Raji (cell line): ENCODE results near the gene FCGR2B.
"Not testable (repeated sequence)": the region's sequence is repeated elsewhere in the genome, so short reads cannot be mapped to it uniquely, and the experiment has no call there.

Experiments
- POLR2A ChIP-seq: IDR thresholded peaks from 2 replicates; pipeline ENCODE4 v1.6.1; 2011; ENCODE audit warnings: low read depth, low read length, control low read depth; ENCODE audit not compliant: insufficient read depth

The FCGR2B gene

GRCh38 chr1:161662684-161663339, at the start of gene FCGR2B:
TSS of gene FCGR2B (plus strand) at chr1:161663143. CDS start at chr1:161663242, 99 bp downstream.
- not testable (repeated sequence) for TF ChIP-seq POLR2A

GRCh38 chr1:161631076-161631475, 31.9 kb upstream of the FCGR2B start, which contains the start of gene FCGR3B:
TSS of gene FCGR3B (minus strand) at chr1:161631176. CDS start at chr1:161631094, 82 bp downstream.
- no peak for TF ChIP-seq POLR2A

DNA sequence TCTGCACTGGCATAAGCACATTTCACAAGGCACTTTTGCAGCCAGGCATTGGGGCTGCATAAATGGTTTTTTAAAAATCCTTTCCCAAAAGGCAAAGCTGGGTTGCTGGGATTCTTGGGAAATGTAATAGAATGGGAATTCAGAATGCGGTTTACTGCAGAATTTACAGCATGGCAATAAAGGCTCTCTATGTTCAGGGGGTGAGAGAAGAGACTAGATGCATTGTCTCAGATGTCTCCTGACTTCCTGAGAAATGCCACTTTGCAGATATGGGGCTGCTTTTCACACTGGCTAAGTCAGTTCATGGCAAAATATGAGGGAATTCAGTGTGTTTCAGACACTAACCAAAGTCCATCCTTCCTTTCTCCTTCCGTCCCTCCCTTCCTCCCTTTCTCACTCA, 13.5 kb downstream of the FCGR2B start:
- no peak for TF ChIP-seq POLR2A

GRCh38 chr1:161676958-161677689, 14.2 kb downstream of the FCGR2B start:
- no peak for TF ChIP-seq POLR2A

GRCh38 chr1:161678500-161678899, 15.6 kb downstream of the FCGR2B start:
- no peak for TF ChIP-seq POLR2A

GRCh38 chr1:161681879-161682278, 18.9 kb downstream of the FCGR2B start:
- TF ChIP-seq POLR2A, result no peak

DNA sequence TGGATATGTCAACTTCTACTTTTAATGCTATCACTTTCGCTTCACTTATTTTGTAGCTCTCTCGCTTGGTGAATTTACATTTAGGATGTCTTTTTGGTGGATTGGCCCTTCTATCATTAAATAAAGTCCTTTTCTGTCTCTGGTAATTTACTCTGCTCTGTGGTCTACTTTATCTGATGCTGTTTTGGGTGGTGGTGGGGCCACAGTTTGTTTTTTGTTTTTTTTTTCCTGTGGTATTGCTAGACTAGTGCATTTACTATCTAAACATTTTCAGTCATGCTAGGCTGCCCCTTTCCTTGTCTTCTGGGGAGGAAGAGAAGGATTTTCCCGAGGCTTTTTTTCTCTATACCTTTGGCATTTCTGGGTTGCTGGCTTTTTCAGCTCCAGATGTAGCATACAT, 26.0 kb downstream of the FCGR2B start:
- no peak for TF ChIP-seq POLR2A

DNA sequence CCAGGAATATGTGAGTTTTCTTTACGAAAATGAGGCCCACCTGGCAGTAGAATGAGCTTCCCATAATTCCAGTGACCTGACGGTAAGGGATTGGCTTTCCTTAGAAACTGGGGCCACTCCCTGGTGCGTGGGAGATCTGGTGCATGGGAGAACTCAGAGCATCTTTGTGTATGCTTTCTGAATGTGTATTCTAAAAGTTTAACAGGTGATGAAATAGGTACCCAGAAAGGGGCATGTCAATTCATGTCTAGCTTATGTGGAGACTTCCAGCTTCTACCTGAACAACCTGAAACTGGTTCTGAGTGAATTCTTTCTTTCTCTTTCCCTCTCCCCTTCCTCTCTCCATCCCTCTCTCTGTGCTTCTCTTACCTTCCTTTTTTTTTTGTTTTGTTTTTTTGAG, 28.9 kb downstream of the FCGR2B start:
- no peak for TF ChIP-seq POLR2A

GRCh38 chr1:161702250-161702649, 39.3 kb downstream of the FCGR2B start:
- TF ChIP-seq POLR2A, result no peak

GRCh38 chr1:161705537-161705936, 42.6 kb downstream of the FCGR2B start:
- peak; percentile 36; the same call in 1 of the 2 replicates for TF ChIP-seq POLR2A

DNA sequence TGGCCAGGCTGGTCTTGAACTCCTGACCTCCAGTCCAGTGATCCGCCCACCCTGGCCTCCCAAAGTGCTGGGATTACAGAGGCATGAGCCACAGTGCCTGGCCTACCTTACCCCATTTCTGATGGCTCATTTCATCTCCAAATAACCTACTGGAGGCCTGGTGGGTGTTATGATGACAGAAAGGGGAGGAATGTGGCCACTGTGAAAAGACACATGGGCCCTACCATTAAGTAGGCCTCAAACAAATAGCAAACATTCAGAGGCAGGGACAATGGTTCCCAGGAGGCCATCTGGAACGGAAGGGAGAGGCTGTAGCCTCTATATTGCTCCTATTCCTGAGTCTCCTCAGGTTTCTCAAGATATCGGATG, 43.2 kb downstream of the FCGR2B start:
- TF ChIP-seq POLR2A, result no peak

DNA sequence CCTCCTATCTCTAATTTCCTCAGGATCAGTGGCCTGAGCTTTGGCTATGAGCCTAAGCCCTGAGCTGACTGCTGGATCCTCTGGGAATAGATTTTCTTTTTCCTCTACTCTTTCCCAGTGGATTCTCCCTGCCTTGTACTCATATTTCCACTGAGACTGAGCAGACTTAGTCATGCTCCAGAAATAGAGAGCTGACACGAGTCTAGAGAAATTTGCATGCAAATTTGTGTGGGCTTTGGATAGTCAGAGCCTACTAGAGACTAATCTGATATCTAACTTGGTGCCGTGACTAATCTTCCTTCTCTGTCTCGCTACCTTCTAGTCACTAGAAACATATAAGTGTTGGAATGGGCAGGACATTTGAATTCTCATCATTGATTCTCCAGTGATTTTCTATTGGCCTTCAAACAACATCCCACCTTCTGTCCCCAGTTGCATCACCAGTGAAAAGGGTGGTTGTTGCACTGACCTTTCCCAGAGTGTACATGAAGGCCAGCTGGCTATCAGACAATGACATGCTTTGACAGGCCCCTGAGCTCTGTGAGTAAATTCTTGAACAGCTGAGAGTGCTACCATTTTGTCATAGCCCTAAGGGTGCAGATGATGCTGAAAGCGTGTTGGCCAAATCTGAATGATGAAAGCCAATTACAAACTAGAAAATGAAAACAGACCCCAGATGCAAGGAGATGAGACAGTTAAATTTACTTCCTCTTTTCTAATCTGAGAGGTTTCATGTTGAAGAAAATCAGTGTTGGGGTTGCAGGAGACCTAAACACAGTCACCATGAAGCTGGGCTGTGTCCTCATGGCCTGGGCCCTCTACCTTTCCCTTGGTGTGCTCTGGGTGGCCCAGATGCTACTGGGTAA, 43.8 kb downstream of the FCGR2B start, which contains the start of gene FCRLA:
Gene FCRLA (plus strand): TSS at position 748 of the 866 bp plus-strand sequence. CDS start 36 bp downstream, at position 784.
- peak; percentile 91 for TF ChIP-seq POLR2A

DNA sequence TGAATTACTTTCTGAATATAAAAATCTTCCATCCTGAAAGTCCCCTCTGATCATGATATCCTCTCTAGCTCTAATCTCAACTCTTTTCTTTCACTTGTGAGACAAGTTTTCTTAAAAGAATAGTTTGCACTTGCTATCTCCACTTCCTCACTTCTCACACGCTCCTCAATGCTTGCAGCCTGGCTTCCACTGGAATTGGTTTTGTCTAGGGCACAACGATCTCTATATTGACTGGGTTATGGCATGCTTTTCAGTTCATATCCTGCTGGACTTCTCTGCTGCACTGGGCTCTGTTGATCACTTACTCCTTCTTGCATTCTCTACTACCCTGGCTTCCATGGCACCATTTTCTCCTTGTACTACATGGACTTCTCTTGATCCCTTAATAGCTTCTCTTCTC, 44.6 kb downstream of the FCGR2B start:
- TF ChIP-seq POLR2A, result no peak

- no peak for TF ChIP-seq POLR2A
Measured at GRCh38 chr1:161709373-161709772, 46.4 kb downstream of the FCGR2B start.

GRCh38 chr1:161710560-161710959, 47.6 kb downstream of the FCGR2B start:
- no peak for TF ChIP-seq POLR2A
